ENCODE measurements around the gene DLG4. TPM values are rescaled to one million over a fixed set of nuclear protein-coding genes. Genes with fewer than 3 reads are reported as not detected.

The DLG4 gene
- total and polyA plus RNA-seq, 2 donors (not counting 3 experiments of a cell fraction or from before 2014, with no cell fraction given) = 14.9 to 34.6 TPM

- H4K20me1 ChIP-seq (replicated peaks; ENCODE audit: control insufficient read depth, extremely low read depth, insufficient read depth, low read length) = no peaks in the 10 kb centered on the region
- dilution Hi-C loops (cut with MboI; ENCODE audit: extremely low pct_ligation_motif_present, low sequenced_read_pairs) = no loop called here
Observed at GRCh38 chr17:7223375-7223774, 3.7 kb upstream of the DLG4 start.

More at GRCh38 chr17:7223375-7223774, 3.7 kb upstream of the DLG4 start:
- no peaks in the 10 kb centered on the region for H3K9me3 ChIP-seq (replicated peaks; ENCODE audit: control insufficient read depth, insufficient read depth, low read length)
- intact Hi-C loops (cut with micrococcal nuclease) = no loop called here
- peaks cover 2% of the 10 kb centered on the region for H3K79me2 ChIP-seq (ENCODE audit: control insufficient read depth, insufficient read depth, low read length)
- ChIA-PET CTCF (interaction anchor here (1.4 to 2.0 kb wide), 3 partner anchors 16 to 178 kb away, joined by 3 to 9 read pairs (median 4); partner anchors contain the start of gene PHF23), POLR2A (no interaction called here)
- peaks cover 21 to 39% of the 10 kb centered on the region in 2 experiments for H3K36me3 ChIP-seq (ENCODE audit: control insufficient read depth in 2 of 2, extremely low read depth in 1 of 2, insufficient read depth in 2 of 2, low read length in 2 of 2)
- peaks cover 11% of the 10 kb centered on the region for H3K4me1 ChIP-seq (ENCODE audit: control insufficient read depth, extremely low read depth, insufficient read depth, low read length)
- FAIRE-seq (no peak), DNase-seq (ENCODE audit: low read depth, low spot score) (no peak)
- H3K27ac ChIP-seq (ENCODE audit: insufficient read depth, low read depth, low read length) = no peak overlapping the region
- H3K9me1 ChIP-seq (replicated peaks; ENCODE audit: control insufficient read depth, extremely low read depth, insufficient read depth, low read length) = no peaks in the 10 kb centered on the region
- no peaks in the 10 kb centered on the region for H3K27me3 ChIP-seq (ENCODE audit: control insufficient read depth in 2 of 2, insufficient read depth in 2 of 2, low read length in 2 of 2)
- H3K4me2 ChIP-seq (ENCODE audit: insufficient read depth, low read length) = no peak overlapping the region
- no TSS peak for BruUV-seq (replicated peaks)
- TF ChIP-seq MYC (IDR thresholded peaks at IDR 0.05; ENCODE audit: low read depth, low read length) (no peak), MAX (IDR thresholded peaks at IDR 0.05; ENCODE audit: insufficient read depth, insufficient read length) (no peak), CTCF (IDR thresholded peaks at IDR 0.05; ENCODE audit: extremely low read depth in 1 of 2, insufficient read depth in 1 of 2, low read depth in 1 of 2, low read length in 2 of 2) (no peak), JUN (IDR thresholded peaks at IDR 0.05; ENCODE audit: borderline replicate concordance, insufficient read depth, insufficient read length, low read depth) (no peak), POLR2A (IDR thresholded peaks at IDR 0.05; ENCODE audit: low read depth, low read length) (no peak), FOS (IDR thresholded peaks at IDR 0.05; ENCODE audit: borderline replicate concordance, insufficient read depth, low read length) (no peak), EZH2 (IDR thresholded peaks at IDR 0.05; ENCODE audit: borderline replicate concordance, low read depth, low read length, severe bottlenecking) (no peak), POLR2AphosphoS5 (IDR thresholded peaks at IDR 0.05; ENCODE audit: insufficient read depth, low read depth, low read length) (no peak), GATA2 (IDR thresholded peaks at IDR 0.05; ENCODE audit: insufficient read depth, insufficient read length, low read depth, low read length) (no peak)
- H3K9ac ChIP-seq (replicated peaks; ENCODE audit: extremely low read depth, insufficient read depth, low read length) = no peak overlapping the region
- no peak overlapping the region for H3K4me3 ChIP-seq (replicated peaks in 1 of 3; ENCODE audit: insufficient read depth in 1 of 3, low read depth in 1 of 3, low read length in 3 of 3)
- H2AFZ ChIP-seq (ENCODE audit: low read depth, low read length) = no peak overlapping the region

Measured in endothelial cell of umbilical vein (primary cell).